ENCODE data around the gene ZNF319.

DNA sequence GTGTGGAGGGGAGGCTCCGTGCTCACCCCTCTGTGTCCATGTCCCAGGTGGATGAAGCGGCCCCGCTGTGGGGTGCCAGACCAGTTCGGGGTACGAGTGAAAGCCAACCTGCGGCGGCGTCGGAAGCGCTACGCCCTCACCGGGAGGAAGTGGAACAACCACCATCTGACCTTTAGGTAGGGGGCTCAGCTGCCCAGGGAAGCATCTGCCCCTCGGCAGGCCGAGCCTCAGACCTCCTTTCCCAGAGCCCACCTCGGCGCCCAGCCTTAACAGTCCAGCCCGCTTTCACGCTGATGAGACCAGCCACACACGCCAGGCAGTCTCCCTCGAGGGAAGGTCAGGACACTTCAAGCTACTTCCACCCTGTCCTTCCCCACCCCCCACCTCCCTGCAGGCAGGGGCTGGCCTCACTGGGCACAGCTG lies 37.8 kb upstream of the ZNF319 start:
- TF ChIP-seq POLR2AphosphoS5 (IDR thresholded peaks at IDR 0.05; ENCODE audit: low read depth): no peak
- TF ChIP-seq, protein P1, sequence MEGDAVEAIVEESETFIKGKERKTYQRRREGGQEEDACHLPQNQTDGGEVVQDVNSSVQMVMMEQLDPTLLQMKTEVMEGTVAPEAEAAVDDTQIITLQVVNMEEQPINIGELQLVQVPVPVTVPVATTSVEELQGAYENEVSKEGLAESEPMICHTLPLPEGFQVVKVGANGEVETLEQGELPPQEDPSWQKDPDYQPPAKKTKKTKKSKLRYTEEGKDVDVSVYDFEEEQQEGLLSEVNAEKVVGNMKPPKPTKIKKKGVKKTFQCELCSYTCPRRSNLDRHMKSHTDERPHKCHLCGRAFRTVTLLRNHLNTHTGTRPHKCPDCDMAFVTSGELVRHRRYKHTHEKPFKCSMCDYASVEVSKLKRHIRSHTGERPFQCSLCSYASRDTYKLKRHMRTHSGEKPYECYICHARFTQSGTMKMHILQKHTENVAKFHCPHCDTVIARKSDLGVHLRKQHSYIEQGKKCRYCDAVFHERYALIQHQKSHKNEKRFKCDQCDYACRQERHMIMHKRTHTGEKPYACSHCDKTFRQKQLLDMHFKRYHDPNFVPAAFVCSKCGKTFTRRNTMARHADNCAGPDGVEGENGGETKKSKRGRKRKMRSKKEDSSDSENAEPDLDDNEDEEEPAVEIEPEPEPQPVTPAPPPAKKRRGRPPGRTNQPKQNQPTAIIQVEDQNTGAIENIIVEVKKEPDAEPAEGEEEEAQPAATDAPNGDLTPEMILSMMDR (conservative IDR thresholded peaks at IDR 0.05; ENCODE audit: low read depth in 2 of 2): no peak
